HG02798 (cell line): ENCODE results near the gene SH2D3A.

Experiments
- ATAC-seq: cut with Tn5 transposase; IDR thresholded peaks from one replicate; pipeline ENCODE4 v1.9.1; 2021; ENCODE audit warnings: mild to moderate bottlenecking; ENCODE audit not compliant: unreplicated experiment, poor library complexity

The SH2D3A gene

DNA sequence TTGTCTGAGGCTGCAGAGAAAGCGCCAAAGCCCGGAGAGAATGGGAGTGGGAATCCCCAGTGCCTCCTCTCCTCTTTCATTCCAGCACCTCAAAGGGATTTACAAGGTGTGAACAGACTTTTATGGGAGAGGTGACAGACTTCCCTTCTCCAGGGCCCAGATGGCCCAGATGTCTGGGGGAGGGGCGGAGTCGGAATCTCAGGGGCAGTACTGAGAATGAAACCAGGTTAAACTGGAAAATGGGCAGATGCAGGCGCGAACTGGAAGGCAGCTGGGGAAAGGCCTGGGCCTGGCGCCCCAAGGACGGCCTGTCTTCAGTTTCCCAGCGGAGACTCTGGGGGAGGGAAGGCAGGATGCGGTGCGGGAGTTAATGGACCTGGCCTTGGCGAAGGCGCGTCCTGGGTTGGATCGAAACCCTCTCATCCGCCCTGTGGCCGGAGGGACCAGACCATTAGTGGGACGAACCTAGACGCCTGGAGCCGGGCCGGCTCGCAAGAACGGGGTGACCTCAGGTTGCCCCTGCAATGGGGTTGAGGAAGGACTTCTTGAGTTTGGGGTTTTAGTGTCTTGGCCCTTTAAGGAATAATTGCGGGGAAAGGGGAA, 28.3 kb downstream of the SH2D3A start:
- no peak for ATAC-seq

DNA sequence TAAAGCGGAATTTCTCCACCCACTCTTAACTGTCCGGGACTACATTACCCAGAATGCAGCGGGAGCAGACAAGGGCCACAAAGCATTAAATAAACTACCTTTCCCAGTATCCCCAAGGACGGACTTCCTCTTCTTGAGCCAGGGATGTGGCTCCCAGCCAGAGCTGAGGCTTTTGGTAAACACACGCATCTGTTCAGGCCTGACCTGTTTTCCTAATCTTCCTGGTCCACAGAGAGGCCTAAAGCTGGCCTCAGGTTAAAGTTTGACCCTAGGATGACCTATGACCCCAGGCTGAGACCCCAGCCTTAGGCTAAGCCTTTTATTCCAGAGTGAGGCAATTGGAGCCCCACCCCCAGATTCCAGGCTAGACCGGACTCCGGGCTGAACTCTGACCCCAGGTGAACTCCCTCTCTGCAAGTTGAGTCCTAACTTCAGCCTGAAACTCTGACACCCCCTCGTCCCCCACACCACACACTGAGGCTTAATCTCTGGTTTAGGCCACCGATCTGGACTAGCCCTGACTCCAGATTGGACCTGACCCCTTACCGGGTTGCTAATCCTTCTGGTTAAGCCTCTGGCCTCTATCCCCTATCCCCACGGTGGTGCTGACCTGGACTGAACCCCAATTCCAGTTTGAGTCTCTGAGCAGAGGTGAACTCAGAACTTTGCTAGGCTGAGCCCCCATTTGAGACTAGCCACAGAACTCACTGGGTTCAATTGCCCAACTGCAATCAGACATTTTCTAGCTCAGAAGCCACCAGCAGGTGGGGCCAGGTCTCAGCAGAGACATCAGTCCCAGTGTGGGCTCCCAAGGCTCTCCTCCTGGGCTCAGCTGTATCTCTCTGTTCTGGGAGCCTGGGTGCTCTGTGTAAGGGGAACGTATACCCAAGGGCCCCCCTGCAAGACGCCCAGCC, 29.1 kb downstream of the SH2D3A start:
- ATAC-seq = no peak

DNA sequence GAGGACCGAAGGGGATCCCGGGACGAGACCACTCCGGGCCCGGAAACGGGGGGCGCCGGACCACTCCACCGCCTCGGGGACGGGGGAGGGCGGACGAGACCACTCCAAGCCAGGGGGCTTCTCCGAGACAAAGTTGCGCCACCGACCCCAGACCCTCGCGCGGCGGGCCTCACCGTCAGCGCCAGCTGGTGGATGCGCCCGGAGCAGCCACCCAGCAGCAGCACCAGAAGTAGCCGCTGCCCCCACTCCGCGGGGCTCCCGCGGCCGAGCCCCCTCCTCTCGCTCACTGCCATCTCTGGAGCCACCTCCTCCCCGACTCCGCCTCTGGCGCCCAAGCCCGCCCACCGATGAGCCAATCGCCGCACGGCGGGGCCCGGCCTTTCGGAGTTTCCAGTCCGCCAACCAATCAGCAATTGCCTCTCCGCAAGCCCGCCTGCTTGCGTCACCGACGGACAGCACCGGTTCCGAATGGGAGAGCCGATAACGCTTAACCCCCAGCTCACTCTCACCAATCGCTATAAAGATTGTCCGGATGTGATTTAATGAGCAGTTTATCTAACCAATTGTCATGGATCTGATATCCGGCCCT, 29.9 kb downstream of the SH2D3A start, which contains the start of gene GPR108:
Gene GPR108, minus strand, starts transcription at position 297 of the 589 bp plus-strand sequence. Its CDS starts 4 bp downstream, at position 293.
- peak; percentile 76 for ATAC-seq

DNA sequence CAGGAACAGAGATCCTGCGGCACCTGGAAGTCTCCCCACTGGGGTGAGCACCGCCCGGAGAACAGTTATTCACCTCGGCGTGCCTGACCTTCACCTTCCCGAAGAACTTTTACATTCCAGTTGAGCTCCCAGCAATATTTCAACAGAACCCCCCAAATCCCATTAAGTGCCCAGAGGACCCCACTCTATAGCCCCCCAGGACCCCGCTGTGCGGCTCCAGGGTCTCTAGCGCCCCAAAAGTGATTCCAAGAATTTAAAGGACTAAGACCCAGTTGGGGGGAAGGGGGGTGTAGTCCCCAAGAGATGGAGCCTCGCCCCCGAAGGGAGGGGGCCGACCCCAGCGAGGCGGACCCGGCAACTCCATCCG, 30.3 kb downstream of the SH2D3A start:
- ATAC-seq = no peak

DNA sequence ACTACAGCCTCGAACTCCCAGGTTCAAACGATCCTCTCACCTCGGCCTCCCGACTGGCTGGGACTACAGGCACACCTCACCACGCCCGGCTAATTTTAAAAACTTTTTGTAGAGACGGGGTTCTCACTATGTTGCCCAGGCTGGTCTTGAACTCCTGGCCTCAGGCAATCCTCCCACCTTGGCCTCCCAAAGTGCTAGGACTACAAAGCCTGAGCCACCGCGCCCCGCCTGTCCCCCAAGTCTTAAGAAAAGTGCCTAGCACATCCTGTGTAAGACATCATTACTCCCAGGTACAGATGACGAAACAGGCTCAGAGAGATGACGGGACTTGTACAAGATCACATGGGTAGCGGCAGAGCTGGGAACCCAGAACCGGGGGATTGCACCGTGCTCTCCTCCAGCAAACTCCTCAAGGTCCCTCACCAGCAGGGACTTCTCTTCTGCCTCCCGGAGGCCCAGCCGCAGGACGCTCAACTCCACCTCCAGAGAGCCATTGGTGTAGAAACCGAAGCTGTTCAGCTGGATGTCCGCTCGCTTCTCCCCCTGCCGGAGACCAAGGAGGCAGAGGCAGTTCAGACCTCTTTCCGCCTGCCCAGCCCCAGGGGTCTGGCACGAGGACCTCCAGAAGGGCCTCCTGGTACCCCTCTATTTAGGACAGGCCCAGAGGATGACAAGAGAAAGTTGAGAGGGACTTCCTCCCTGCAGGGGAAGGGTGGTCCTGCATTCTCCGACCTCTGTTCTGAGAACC, 30.9 kb downstream of the SH2D3A start:
- peak; percentile 12 for ATAC-seq

DNA sequence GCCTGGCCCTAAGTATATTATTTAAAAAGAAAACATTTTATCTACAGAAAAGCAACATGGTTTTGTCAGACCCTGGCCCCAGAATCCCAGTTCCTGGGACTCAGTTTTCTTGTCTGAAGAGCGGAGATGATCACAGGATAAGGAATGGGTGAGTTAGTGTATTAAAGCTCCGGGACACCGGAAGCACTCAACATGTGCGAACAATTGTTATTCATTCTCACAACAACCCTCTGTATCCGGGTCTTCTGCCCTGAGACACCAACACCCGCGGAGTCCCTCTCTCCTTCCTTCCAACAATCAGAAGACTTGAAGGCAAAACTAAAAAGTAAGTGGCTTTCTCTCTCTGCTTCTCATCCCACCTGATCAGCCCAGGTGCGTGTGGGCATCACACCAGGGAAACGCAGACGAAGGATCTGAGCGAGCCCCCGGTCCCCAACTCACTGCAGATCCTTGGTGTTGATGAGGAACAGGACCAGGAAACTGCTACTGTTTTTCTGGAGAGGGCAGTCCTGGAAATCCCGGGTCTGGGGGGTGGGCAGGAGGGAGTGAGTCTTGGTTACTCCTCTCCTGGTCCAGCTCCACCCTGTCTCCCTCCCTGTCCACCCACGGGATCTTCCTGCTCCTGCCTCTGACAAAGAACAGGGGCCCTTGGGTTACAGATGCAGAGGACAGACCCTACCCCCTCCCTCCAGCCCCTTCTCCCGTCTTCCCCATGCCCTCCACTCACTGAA, 31.9 kb downstream of the SH2D3A start:
- ATAC-seq = no peak

- ATAC-seq = no peak
Measured at GRCh38 chr19:6734096-6734696, 33.0 kb downstream of the SH2D3A start.

DNA sequence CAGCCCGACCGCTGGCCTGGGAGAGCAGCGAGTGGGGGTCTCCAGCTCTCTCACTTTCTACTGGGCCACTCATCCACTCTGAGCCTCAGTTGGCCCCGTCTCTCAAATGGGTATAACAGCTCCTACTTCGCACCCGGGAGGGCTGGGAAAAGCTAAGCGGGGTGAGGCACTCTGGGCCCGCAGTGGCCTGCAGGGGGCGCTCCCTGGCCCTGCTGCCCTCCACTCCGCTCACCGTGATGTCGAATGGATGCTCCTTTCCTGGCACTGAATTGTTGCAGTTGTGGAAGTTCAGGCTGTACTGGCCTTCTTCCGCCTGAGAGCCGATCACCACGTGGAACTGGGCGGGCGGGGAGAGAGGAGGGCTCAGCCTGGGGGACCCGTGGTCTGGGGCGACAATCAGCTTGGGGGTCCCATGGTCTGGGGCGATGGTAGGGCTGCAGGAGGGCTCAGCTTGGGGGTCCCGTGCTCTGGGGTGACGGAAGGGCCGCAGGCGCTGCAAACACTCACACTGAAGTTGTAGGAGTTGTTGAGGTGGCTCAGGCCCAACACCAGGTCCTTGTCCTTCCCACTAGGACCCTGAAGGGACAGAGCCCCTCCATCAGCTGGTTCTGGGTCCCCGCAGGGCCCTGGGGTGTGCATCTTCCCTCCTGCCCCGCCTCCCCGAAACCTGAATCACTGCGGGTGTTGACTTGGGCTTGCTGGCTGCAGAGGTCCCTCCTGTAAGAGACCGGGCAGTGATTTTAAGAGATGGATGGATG, 33.7 kb downstream of the SH2D3A start:
- ATAC-seq = no peak

DNA sequence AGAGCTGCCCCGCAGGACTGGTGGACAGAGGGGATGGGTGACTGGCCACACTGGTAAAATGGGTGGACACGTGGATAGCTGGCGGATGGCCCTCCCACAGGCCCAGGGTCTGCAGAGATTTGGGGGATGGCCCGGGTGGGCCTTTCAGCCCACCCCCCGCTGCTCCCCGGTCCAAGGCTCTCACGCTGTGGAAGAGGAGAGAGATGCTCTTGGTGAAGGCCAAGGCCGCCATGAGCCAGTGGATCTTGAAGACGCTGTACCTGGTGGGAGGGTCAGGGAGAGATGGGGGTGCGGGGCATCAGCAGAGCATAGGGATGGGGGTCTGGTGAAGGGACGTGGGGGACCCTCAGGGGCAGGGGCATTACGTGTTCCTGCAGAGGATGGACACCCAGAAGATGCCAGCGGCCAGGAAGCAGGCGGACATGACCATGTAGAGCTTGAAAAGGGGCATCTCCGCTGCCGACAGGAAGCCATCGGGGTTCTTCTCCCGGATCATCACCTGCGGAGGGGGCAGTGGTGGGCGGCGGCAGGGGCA, 34.4 kb downstream of the SH2D3A start:
- ATAC-seq = no peak

DNA sequence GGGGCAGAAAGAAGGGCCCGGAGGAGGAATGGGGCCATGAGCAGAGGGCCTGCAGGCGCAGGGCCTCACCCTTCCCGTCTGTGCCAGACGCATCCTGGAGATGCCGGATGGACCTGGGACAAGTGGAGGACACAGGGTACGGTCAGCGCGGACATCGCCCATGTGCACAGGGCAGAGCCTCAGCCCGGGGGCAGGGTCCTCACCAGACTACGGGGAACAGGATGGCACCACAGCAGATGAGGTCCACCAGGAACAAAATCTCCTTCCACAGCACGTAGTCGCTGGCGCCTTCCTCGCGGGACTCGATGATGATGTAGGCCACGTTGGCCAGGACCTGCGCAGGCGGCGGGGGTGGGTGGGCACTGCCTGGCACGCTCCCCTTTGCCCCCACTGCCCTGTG, 35.4 kb downstream of the SH2D3A start:
- no peak for ATAC-seq

GRCh38 chr19:6730941-6731670, 36.1 kb downstream of the SH2D3A start:
- no peak for ATAC-seq

DNA sequence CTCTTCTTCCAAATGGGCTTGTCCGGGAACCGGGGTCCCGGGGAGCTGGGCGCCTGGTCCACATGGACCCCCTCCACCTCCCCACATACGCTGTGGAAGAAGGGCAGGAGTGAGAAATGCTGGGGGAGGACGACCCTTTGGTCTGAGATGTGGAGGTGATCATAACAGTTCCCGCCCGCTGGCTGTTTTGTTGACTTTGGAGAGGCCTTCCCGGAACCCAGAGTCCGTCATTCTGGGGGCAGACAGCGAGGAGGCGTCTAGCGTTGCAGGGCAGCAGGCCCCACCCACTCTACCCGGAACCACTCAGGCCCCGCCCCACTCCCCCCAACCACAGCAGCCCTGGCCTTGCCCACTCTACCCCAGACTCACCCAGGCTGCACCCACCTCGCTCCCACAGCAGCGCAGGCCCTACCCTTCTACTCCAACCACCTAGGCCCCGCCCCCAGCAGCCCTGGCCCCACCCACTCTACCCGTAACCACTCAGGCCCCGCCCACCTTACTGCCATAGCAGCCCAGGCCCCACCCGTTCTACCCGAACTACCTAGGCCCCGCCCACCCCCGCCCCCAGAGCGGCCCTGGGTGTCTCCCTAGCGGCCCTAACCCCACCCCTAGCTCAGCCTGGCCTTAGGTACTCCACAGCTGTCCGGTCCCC, 37.0 kb downstream of the SH2D3A start:
- ATAC-seq = no peak

GRCh38 chr19:6729573-6730152, 37.6 kb downstream of the SH2D3A start:
- ATAC-seq = no peak

GRCh38 chr19:6728346-6728745, 38.9 kb downstream of the SH2D3A start:
- no peak for ATAC-seq

DNA sequence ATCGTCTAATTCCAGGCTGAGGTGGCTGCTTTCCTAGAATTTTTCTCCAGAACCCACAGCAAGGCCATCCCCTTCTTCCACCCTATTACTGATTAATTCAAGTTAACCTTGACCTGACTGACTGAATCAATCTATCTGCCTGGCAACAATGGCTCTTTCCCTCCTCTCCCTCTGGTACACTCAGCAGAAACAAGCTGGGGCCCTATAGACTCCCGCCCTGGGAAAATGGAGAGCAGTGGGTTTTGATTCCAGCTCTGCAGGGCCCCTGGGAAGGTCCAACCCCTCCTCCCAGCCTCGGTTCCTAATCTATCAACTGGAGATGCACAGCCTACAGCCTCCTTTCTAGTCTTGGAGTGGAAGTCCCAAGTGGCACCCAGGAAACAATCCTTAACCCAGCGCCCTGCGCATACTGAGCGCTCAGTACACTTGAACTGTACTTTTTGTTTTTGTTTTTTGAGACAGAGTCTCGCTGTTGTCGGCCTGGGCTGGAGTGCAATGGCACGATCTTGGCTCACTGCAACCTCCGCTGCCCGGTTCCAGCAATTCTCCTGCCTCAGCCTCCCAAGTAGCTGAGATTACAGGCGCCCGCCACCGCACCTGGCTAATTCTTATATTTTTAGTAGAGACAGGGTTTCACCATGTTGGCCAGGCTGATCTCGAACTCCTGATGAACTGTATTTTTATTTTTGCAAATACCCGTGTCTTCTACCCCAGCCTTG, 41.6 kb downstream of the SH2D3A start:
- no peak for ATAC-seq

DNA sequence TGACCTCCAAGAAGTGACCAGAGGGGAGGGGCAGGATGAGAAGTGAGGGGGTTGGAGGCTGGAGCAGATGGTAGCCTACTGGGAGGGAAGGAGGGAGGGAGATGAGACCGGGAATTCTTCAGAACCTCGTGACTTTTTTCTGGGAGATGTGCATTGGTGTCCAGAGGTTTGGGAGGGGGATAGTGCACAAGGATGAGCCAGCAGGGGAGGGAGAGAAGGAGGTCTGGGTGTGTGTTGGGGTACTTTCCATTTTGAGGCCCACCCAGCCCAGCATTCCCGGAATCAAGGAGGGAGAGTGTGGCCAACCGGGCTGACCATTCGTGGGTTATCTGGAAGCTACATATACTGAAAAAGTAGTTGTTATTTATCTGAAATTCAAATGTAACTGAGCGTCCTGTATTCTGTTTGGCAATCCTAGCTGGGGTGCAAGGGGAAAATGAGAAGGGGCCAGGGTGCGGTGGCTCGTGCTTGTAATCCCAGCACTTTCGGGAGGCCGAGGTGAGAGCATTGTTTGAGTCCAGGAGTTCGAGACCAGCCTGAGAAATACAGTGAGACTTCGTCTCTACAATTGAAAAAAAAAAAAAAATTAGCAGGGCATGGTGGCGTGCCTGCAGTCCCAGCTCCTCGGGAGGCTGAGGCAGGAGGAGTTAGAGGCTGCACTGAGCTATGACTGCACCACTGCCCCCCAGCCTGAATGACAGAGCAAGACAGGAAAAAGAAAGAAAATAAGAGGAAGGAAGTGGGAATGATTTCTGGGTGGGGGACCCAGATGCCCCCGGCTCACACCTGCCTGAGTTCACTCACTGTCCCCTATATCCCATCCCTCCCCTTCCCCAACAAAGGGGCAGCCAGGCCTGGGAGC, 42.4 kb downstream of the SH2D3A start:
- no peak for ATAC-seq
